ENCODE data around the gene ATF3.
A peak's percentile ranks its signal among the peaks of the same experiment; 100 is the strongest.

Gene ATF3

DNA sequence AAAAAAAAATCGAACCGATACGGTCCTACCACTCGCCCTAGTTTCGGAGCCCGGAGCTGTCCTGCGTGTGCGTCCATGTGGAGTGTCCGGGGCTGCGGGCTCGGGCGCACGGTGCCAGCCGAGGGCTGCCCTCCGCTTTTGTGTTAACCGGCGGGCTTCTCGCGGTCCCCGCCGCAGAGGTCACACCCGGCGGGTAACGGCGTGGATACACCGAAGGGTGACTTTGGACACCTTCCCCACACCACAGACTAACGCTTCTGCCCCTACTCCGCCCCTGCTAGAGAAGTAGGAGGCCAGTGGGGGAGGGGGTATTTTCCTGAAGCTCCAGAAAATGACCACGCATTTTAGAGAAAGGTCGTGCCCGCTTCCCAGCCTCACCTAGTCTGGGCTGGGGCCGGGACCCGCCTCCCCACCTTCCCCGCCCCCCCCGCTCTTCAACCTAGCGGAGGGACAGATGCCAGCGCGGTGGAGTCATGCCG is 609 bp upstream of the ATF3 start:
- Histone ChIP-seq H3K27me3 (ENCODE audit: control insufficient read depth, low read length) (peaks cover 90% of the 10 kb centered on the region), H3K4me1 (ENCODE audit: control insufficient read depth, low read length) (peaks cover 20% of the 10 kb centered on the region), H4K20me1 (ENCODE audit: control insufficient read depth, insufficient read depth, low read depth, low read length) (peaks cover 3% of the 10 kb centered on the region; the same call in 1 of the 2 replicates), H3K27ac (ENCODE audit: low read depth, low read length) (no peak overlapping the region), H3K79me2 (ENCODE audit: control insufficient read depth, low read length) (no peaks in the 10 kb centered on the region), H3K4me3 (ENCODE audit: low read length) (peak overlapping the region; percentile 77), H3F3A (ENCODE audit: control insufficient read depth, insufficient read depth) (no peaks in the 10 kb centered on the region), H3K9me3 (ENCODE audit: control insufficient read depth, insufficient read depth, low read length) (no peaks in the 10 kb centered on the region), H3K9me2 (replicated peaks; ENCODE audit: control insufficient read depth, low read length) (no peaks in the 10 kb centered on the region), H3K4me2 (ENCODE audit: low read length) (peak overlapping the region; percentile 96), H3K36me3 (ENCODE audit: control insufficient read depth, low read length) (no peaks in the 10 kb centered on the region)
- 0 out of 2 replicates have a peak, but pooled peaks have one; percentile 75 for TF ChIP-seq EZH2phosphoT487 (IDR thresholded peaks at IDR 0.05; ENCODE audit: borderline replicate concordance, low read length)
- TF ChIP-seq, protein P1, sequence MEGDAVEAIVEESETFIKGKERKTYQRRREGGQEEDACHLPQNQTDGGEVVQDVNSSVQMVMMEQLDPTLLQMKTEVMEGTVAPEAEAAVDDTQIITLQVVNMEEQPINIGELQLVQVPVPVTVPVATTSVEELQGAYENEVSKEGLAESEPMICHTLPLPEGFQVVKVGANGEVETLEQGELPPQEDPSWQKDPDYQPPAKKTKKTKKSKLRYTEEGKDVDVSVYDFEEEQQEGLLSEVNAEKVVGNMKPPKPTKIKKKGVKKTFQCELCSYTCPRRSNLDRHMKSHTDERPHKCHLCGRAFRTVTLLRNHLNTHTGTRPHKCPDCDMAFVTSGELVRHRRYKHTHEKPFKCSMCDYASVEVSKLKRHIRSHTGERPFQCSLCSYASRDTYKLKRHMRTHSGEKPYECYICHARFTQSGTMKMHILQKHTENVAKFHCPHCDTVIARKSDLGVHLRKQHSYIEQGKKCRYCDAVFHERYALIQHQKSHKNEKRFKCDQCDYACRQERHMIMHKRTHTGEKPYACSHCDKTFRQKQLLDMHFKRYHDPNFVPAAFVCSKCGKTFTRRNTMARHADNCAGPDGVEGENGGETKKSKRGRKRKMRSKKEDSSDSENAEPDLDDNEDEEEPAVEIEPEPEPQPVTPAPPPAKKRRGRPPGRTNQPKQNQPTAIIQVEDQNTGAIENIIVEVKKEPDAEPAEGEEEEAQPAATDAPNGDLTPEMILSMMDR (IDR thresholded peaks at IDR 0.05; ENCODE audit: low read depth, low read length, poor library complexity, severe bottlenecking) = no peak

GRCh38 chr1:212608959-212609700 is 569 bp downstream of the ATF3 start:
- peak overlapping the region; percentile 77 for H3K4me3 ChIP-seq (ENCODE audit: low read length)
- H3K9me2 ChIP-seq (replicated peaks; ENCODE audit: control insufficient read depth, low read length) = no peaks in the 10 kb centered on the region
- no peaks in the 10 kb centered on the region for H3K36me3 ChIP-seq (ENCODE audit: control insufficient read depth, low read length)
- peaks cover 20% of the 10 kb centered on the region for H3K4me1 ChIP-seq (ENCODE audit: control insufficient read depth, low read length)
- H3K27me3 ChIP-seq (ENCODE audit: control insufficient read depth, low read length) = peaks cover 81% of the 10 kb centered on the region
- TF ChIP-seq EZH2phosphoT487 (IDR thresholded peaks at IDR 0.05; ENCODE audit: borderline replicate concordance, low read length) = no peak; the same call in 1 of the 2 replicates
- TF ChIP-seq, protein P1 (IDR thresholded peaks at IDR 0.05; ENCODE audit: low read depth, low read length, poor library complexity, severe bottlenecking) = peak; percentile 60
- H3K79me2 ChIP-seq (ENCODE audit: control insufficient read depth, low read length) = no peaks in the 10 kb centered on the region
- no peaks in the 10 kb centered on the region for H3F3A ChIP-seq (ENCODE audit: control insufficient read depth, insufficient read depth)
- H4K20me1 ChIP-seq (ENCODE audit: control insufficient read depth, insufficient read depth, low read depth, low read length) = peaks cover 3% of the 10 kb centered on the region; the same call in 1 of the 2 replicates
- H3K4me2 ChIP-seq (ENCODE audit: low read length) = peak overlapping the region; percentile 96
- H3K9me3 ChIP-seq (ENCODE audit: control insufficient read depth, insufficient read depth, low read length) = no peaks in the 10 kb centered on the region
- H3K27ac ChIP-seq (ENCODE audit: low read depth, low read length) = no peak overlapping the region

DNA sequence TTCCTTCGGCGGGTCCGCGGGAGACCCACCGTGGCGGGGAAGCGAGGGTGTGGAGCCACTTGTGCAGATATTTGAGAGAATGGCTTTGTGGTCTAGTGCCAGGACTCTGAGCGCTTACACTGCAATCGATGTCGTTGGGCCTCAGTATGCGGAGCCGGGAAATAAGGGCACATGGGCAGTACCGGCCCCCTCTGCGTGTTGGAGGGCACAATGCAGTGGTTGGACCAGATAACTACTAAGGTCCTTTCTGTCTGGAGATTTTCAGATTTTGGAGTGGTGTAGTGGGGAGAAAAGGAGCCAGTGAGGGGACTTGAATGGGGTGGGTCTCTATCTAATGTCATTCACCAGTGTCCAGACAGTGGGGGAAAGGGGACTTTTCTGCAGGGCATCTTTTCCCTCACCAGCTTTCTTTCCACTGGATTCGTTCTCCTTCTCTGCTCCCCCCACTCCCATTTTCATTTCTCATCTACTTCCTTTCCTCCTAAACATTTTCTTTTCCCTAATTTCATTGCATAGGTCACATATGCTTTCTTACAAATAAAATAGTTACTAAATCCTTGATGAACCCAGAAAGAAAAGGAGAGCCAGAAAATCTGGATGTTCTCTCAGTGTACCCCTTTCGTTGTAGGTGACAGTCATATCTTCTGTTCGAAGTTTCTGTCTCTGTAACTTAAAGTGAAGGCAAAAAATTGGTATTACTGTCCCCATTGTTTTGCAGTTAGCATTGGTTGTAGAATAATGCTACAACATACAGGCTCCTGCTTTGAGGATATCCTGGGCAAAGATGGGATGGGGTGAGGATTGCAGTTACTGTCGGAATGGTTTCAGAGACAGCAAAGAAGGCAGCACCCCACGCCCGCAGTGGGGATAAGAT is 1.4 kb downstream of the ATF3 start:
- no peaks in the 10 kb centered on the region for H3K36me3 ChIP-seq (ENCODE audit: control insufficient read depth, low read length)
- no peak overlapping the region for H3K27ac ChIP-seq (ENCODE audit: low read depth, low read length)
- H4K20me1 ChIP-seq (ENCODE audit: control insufficient read depth, insufficient read depth, low read depth, low read length) = peaks cover 3% of the 10 kb centered on the region; the same call in 1 of the 2 replicates
- H3K4me3 ChIP-seq (ENCODE audit: low read length) = peak overlapping the region; percentile 77
- H3F3A ChIP-seq (ENCODE audit: control insufficient read depth, insufficient read depth) = no peaks in the 10 kb centered on the region
- H3K4me2 ChIP-seq (ENCODE audit: low read length) = peak overlapping the region; percentile 96
- no peaks in the 10 kb centered on the region for H3K9me3 ChIP-seq (ENCODE audit: control insufficient read depth, insufficient read depth, low read length)
- H3K9me2 ChIP-seq (replicated peaks; ENCODE audit: control insufficient read depth, low read length) = no peaks in the 10 kb centered on the region
- TF ChIP-seq, protein P1 (IDR thresholded peaks at IDR 0.05; ENCODE audit: low read depth, low read length, poor library complexity, severe bottlenecking) = no peak
- peak; percentile 77; the same call in 1 of the 2 replicates for TF ChIP-seq EZH2phosphoT487 (IDR thresholded peaks at IDR 0.05; ENCODE audit: borderline replicate concordance, low read length)
- peaks cover 20% of the 10 kb centered on the region for H3K4me1 ChIP-seq (ENCODE audit: control insufficient read depth, low read length)
- peaks cover 73% of the 10 kb centered on the region for H3K27me3 ChIP-seq (ENCODE audit: control insufficient read depth, low read length)
- no peaks in the 10 kb centered on the region for H3K79me2 ChIP-seq (ENCODE audit: control insufficient read depth, low read length)
